T-cell (primary cell): Measurements from ENCODE around the gene BCOR. TPM values are rescaled to one million over a fixed set of nuclear protein-coding genes. Genes with fewer than 3 reads are reported as not detected.

ENCODE experiments used
- ATAC-seq, 4 experiments: fragments of 200-7000 bp in 3 of 4; fragments of 150-1000 bp in 1 of 4; cut with Tn5 transposase; replicated peaks in 1 of 4; 1 replicate in 3 of 4; 2 replicates in 1 of 4; pipeline ENCODE4 v1.10.0; 2021; ENCODE audit warnings: moderate library complexity in 3 of 4, mild to moderate bottlenecking in 2 of 4, moderate number of reproducible peaks in 1 of 4
- CTCF ChIA-PET, 2 donors: fragments of 300-600 bp; sonication (Branson Sonifier 250); formaldehyde crosslinking; loops; one replicate each; lab custom pipeline; 2022; ENCODE audit warnings: antibody characterized with exemption in 2 of 2; lab: Charles Lee
- POLR2A ChIA-PET, 2 donors: fragments of 300-600 bp; sonication (Branson Sonifier 250); formaldehyde crosslinking; loops; one replicate each; lab custom pipeline; 2022; ENCODE audit warnings: antibody characterized with exemption in 2 of 2; lab: Charles Lee
- DNase-seq, 35 experiments: peaks; one replicate each; pipeline versions ENCODE4 v3.0.0 to v3.0.0-alpha.2; 2013 to 2023
- H3K27ac ChIP-seq: one replicate; pipeline ENCODE4 v1.5.1; 2013; ENCODE audit warnings: low read length
- H3K27me3 ChIP-seq, 2 experiments: replicated peaks in 1 of 2; 1 replicate in 1 of 2; 2 replicates in 1 of 2; pipeline versions ENCODE4 v1.6.1 to v1.7.0; 2013; ENCODE audit warnings: low read length in 1 of 2, mixed read lengths in 1 of 2; ENCODE audit not compliant: control insufficient read depth in 2 of 2, insufficient read depth in 2 of 2; ENCODE audit errors: extremely low read depth in 1 of 2
- H3K36me3 ChIP-seq, 2 donors: 1 replicate in 1 of 2; 2 replicates in 1 of 2; pipeline versions ENCODE4 v1.6.1 to v1.7.0; 2013; ENCODE audit warnings: low read length in 1 of 2; ENCODE audit not compliant: control insufficient read depth in 2 of 2, insufficient read depth in 1 of 2; ENCODE audit errors: extremely low read depth in 1 of 2
- H3K4me1 ChIP-seq, 2 experiments: 1 replicate in 1 of 2; 2 replicates in 1 of 2; pipeline versions ENCODE4 v1.6.1 to v1.7.0; 2013; ENCODE audit warnings: low read length in 2 of 2, mixed read lengths in 1 of 2; ENCODE audit not compliant: insufficient read depth in 2 of 2, control insufficient read depth in 1 of 2; ENCODE audit errors: extremely low read depth in 1 of 2
- H3K4me3 ChIP-seq, 2 donors: 1 replicate in 1 of 2; 2 replicates in 1 of 2; pipeline versions ENCODE4 v1.5.1 to v1.7.0; 2013; ENCODE audit warnings: mild to moderate bottlenecking in 2 of 2, low read length in 1 of 2, moderate library complexity in 1 of 2; ENCODE audit not compliant: control insufficient read depth in 1 of 2; ENCODE audit errors: extremely low read depth in 1 of 2
- H3K9me3 ChIP-seq: 2 replicates; pipeline ENCODE4 v1.7.0; 2013
- H3K27ac Mint-ChIP-seq, 2 donors: one replicate each; pipeline ENCODE4 v1.8.0; 2020 to 2021; ENCODE audit warnings: mild to moderate bottlenecking in 2 of 2, mixed read lengths in 2 of 2
- H3K27me3 Mint-ChIP-seq, 2 donors: one replicate each; pipeline ENCODE4 v1.8.0; 2021 to 2022; ENCODE audit warnings: mixed read lengths in 2 of 2
- H3K36me3 Mint-ChIP-seq: one replicate; pipeline ENCODE4 v1.8.0; 2021; ENCODE audit warnings: mixed read lengths
- H3K4me1 Mint-ChIP-seq, 3 donors: one replicate each; pipeline ENCODE4 v1.8.0; 2020 to 2022; ENCODE audit warnings: mixed read lengths in 3 of 3, mild to moderate bottlenecking in 1 of 3
- H3K4me3 Mint-ChIP-seq, 3 donors: one replicate each; pipeline ENCODE4 v1.8.0; 2020 to 2022; ENCODE audit warnings: mild to moderate bottlenecking in 3 of 3, mixed read lengths in 3 of 3, moderate library complexity in 3 of 3
- H3K9me3 Mint-ChIP-seq, 3 donors: one replicate each; pipeline ENCODE4 v1.8.0; 2020 to 2022; ENCODE audit warnings: mixed read lengths in 3 of 3
- WGBS: methylation state at CpG from one replicate; pipeline ENCODE4 v1.1.5; 2013; ENCODE audit warnings: missing lambda C conversion rate; ENCODE audit not compliant: insufficient coverage; 5-methylcytosine and 5-hydroxymethylcytosine counted together
- total RNA-seq, 35 experiments: library from RNA in 6 of 35; stranded (reverse) in 6 of 35; fragments of 120-200 nt in 1 of 35; gene quantifications; one replicate each; pipeline versions ENCODE4 v1.2.1 to v1.2.4 and lab custom pipeline; 2013 to 2026

BCOR gene
- total RNA-seq, 5 donors from 2014 or later (not counting 1 experiment from before 2014, with no cell fraction given) = 24.4 to 49.2 (median 42.2) TPM

DNA sequence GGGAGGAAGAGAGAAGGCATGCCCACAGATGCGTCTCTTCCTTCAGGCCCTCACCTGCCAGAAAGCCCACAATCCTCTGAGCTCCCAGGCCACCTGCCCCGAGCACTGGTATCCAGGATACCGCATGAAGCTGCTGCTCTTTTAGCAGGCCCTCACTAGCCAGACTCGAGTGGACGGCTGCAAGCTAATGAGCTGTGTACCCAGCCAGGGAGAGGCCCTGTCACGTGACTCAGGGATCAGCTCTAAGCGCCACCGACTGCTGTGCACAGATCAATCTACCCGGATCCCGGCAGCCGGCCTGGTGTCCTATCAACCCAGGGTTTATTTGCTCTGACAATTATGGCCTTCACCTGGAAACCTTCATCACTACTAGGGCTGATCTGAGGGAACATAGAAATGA lies 39.0 kb downstream of the BCOR start:
- H3K27me3 Mint-ChIP-seq = peaks cover 0 to 6% of the 10 kb centered on the region in 2 donors
- H3K36me3 ChIP-seq = peaks cover 2 to 79% of the 10 kb centered on the region in 2 donors
- no peak overlapping the region for H3K27ac Mint-ChIP-seq
- peaks cover 0 to 15% of the 10 kb centered on the region in 2 experiments for H3K4me1 ChIP-seq
- H3K4me1 Mint-ChIP-seq = peaks cover 16 to 26% (median 19%) of the 10 kb centered on the region in 3 donors
- H3K4me3 Mint-ChIP-seq = no peak overlapping the region
- WGBS = 100% methylated on average over 2 of the region's 11 CpGs
- POLR2A ChIA-PET = no interaction called here
- peaks cover 34% of the 10 kb centered on the region for H3K36me3 Mint-ChIP-seq
- no peak overlapping the region for H3K4me3 ChIP-seq
- CTCF ChIA-PET = no interaction called here
- H3K9me3 Mint-ChIP-seq = no peaks in the 10 kb centered on the region
- no peaks in the 10 kb centered on the region for H3K27me3 ChIP-seq
- no peak overlapping the region for H3K27ac ChIP-seq
- DNase-seq = no peak
- H3K9me3 ChIP-seq = no peaks in the 10 kb centered on the region
- no peak for ATAC-seq

DNA sequence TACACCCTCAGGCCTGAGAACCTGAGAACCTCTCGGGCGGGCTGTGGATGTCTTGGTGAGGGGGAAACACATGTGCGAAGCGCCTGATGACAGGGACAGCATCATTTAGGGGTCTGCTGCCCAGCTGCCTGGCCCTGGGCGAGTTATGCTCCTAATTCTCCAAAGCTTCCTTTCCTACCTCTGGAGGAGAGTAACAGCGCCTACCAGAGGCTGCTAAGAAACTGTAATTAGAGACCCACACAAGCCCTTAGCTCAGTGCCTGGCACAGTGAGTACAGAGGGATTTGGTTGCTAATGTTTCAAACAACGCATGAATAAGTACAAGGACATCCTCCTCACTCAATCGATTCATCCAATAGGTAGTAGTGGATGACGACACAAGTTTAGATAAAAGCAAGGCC lies 40.4 kb downstream of the BCOR start:
- no peak overlapping the region for H3K4me3 ChIP-seq
- Mint-ChIP-seq H3K36me3 (peaks cover 38% of the 10 kb centered on the region), H3K9me3 (peaks cover 0 to 5% (median 4%) of the 10 kb centered on the region in 3 donors), H3K4me3 (no peak overlapping the region), H3K27ac (no peak overlapping the region), H3K4me1 (peaks cover 9 to 13% (median 13%) of the 10 kb centered on the region in 3 donors), H3K27me3 (peaks cover 0 to 3% of the 10 kb centered on the region in 2 donors)
- H3K27ac ChIP-seq = no peak overlapping the region
- no peak for DNase-seq
- no peak for ATAC-seq
- no CpG with 5 or more reads among the region's 9 CpGs for WGBS
- peaks cover 2 to 78% of the 10 kb centered on the region in 2 donors for H3K36me3 ChIP-seq
- ChIA-PET POLR2A (no interaction called here), CTCF (no interaction called here)
- H3K9me3 ChIP-seq = peaks cover 2% of the 10 kb centered on the region
- H3K27me3 ChIP-seq = no peaks in the 10 kb centered on the region
- H3K4me1 ChIP-seq = peaks cover 0 to 15% of the 10 kb centered on the region in 2 experiments

DNA sequence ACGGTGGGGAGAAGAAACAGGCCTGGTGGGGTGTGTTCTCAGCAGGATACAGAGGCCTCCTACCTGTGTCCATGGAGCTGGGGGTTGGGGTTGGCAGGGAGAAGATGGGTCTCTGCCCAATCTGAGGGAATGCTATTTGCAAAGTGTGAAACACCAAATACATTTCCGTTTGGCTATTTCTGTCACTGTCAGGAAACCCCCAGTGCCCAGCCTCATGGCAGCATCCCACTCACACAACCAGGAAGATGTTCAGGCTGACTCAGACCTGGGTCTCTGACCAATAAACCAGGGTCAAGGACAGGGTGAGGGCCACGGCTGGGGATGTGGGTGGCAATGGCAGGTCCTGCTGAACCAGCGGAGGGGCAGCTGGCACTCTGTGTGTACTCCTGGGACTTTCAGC lies 41.3 kb downstream of the BCOR start:
- H3K4me3 Mint-ChIP-seq = no peak overlapping the region
- peaks cover 3 to 7% (median 5%) of the 10 kb centered on the region in 3 donors for H3K9me3 Mint-ChIP-seq
- no CpG with 5 or more reads among the region's 4 CpGs for WGBS
- Histone ChIP-seq H3K4me1 (peaks cover 0 to 7% of the 10 kb centered on the region in 2 experiments), H3K4me3 (no peak overlapping the region), H3K27ac (no peak overlapping the region), H3K27me3 (no peaks in the 10 kb centered on the region), H3K36me3 (peaks cover 2 to 78% of the 10 kb centered on the region in 2 donors), H3K9me3 (peaks cover 2% of the 10 kb centered on the region)
- H3K27me3 Mint-ChIP-seq = peaks cover 0 to 3% of the 10 kb centered on the region in 2 donors
- peaks cover 47% of the 10 kb centered on the region for H3K36me3 Mint-ChIP-seq
- DNase-seq (no peak), ATAC-seq (no peak)
- ChIA-PET CTCF (no interaction called here), POLR2A (no interaction called here)
- peaks cover 6 to 7% (median 6%) of the 10 kb centered on the region in 3 donors for H3K4me1 Mint-ChIP-seq
- H3K27ac Mint-ChIP-seq = no peak overlapping the region

DNA sequence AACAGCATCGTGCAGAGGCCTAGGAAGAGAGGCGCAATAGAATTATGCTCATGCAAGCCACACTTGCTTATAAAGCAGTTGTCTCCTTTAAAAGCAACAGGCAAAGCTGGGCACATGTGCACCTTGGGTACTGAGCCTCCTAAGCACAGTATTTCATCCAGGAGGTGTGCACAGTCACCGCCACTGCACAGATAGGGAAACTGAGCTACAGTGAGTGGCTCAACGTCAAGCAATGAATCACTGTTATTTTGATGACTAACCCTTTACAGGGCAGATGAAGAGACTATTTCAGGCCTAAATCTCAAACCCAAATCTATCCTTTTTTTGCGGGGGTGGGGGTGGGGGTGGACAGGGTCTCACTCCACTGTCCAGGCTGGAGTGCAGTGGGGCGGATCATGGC lies 42.3 kb downstream of the BCOR start:
- no peaks in the 10 kb centered on the region for H3K27me3 ChIP-seq
- Mint-ChIP-seq H3K4me3 (no peak overlapping the region), H3K4me1 (peaks cover 0 to under 1% (median 0%) of the 10 kb centered on the region in 3 donors), H3K27ac (no peak overlapping the region), H3K9me3 (peaks cover 5 to 10% (median 6%) of the 10 kb centered on the region in 3 donors), H3K27me3 (peaks cover 0 to 3% of the 10 kb centered on the region in 2 donors), H3K36me3 (peaks cover 55% of the 10 kb centered on the region)
- no peak for DNase-seq
- no peak for ATAC-seq
- H3K27ac ChIP-seq = no peak overlapping the region
- peaks cover 1 to 78% of the 10 kb centered on the region in 2 donors for H3K36me3 ChIP-seq
- POLR2A ChIA-PET = no interaction called here
- CTCF ChIA-PET = interaction anchor here in 1 of 2 donors (0.6 kb wide), 2 partner anchors 20 to 77 kb away, joined by 5 read pairs; no protein-coding TSS in a partner anchor
- no peak overlapping the region for H3K4me3 ChIP-seq
- H3K4me1 ChIP-seq = no peaks in the 10 kb centered on the region
- 100% methylated on average over 1 of the region's 6 CpGs for WGBS
- H3K9me3 ChIP-seq = peaks cover 2% of the 10 kb centered on the region

DNA sequence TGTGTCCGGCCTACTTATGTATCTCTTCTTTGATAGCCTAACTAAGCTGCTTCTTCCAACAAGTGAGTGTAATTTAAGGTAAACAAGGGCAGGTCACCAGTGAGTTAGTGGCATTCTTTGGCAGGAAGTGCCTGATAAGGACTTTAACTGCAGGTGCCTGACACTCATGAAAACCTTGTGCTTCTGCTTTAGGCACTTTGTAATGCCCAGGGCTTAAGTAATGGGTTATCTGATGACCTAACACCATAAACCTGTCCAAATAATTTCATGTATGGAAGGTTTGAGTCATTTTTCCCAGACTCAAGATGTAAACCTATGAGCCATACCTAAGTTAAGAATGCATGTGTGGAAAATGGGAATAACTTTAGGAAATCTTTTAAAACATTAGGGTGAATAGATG lies 43.0 kb downstream of the BCOR start:
- H3K27me3 Mint-ChIP-seq = peaks cover 0 to 3% of the 10 kb centered on the region in 2 donors
- ATAC-seq = no peak
- Histone ChIP-seq H3K4me3 (no peak overlapping the region), H3K4me1 (no peaks in the 10 kb centered on the region), H3K9me3 (peaks cover 2% of the 10 kb centered on the region), H3K27ac (no peak overlapping the region), H3K36me3 (peaks cover 0 to 85% of the 10 kb centered on the region in 2 donors), H3K27me3 (no peaks in the 10 kb centered on the region)
- peaks cover 61% of the 10 kb centered on the region for H3K36me3 Mint-ChIP-seq
- ChIA-PET CTCF (interaction anchor here in 1 of 2 donors (0.6 kb wide), 1 partner anchor 20 kb away, joined by 5 read pairs; no protein-coding TSS in a partner anchor), POLR2A (no interaction called here)
- no peak overlapping the region for H3K4me3 Mint-ChIP-seq
- H3K4me1 Mint-ChIP-seq = no peaks in the 10 kb centered on the region
- WGBS = no CpG with 5 or more reads among the region's 1 CpG
- H3K9me3 Mint-ChIP-seq = peaks cover 8 to 16% (median 9%) of the 10 kb centered on the region in 3 donors
- no peak for DNase-seq
- H3K27ac Mint-ChIP-seq = no peak overlapping the region

DNA sequence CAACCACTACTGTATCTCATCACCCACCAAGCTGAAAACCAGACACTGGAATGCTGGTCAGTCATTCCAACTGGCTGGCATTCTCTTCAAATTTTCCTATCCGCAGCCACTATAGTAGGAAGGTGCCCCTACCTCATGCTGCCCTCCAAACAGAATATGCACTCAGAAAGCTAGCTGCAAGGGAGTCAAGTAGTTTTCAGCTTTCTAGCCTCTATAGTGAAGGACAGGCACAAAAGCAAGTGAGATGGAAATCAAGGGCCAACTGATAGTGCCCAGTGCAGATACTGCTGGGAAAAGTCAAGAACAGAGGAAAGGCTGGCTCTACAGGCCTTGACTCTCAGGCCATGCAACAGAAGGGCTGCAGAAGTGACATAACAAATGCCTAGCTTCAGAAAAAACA lies 47.2 kb downstream of the BCOR start:
- CTCF ChIA-PET = no interaction called here
- Mint-ChIP-seq H3K27me3 (peaks cover 0 to 3% of the 10 kb centered on the region in 2 donors), H3K27ac (no peak overlapping the region), H3K9me3 (peaks cover 13 to 23% (median 14%) of the 10 kb centered on the region in 3 donors), H3K36me3 (peaks cover 66% of the 10 kb centered on the region), H3K4me1 (no peaks in the 10 kb centered on the region), H3K4me3 (no peak overlapping the region)
- Histone ChIP-seq H3K9me3 (peaks cover 2% of the 10 kb centered on the region), H3K27me3 (no peaks in the 10 kb centered on the region), H3K4me3 (no peak overlapping the region), H3K4me1 (no peaks in the 10 kb centered on the region), H3K36me3 (peaks cover 0 to 61% of the 10 kb centered on the region in 2 donors), H3K27ac (no peak overlapping the region)
- ATAC-seq (no peak), DNase-seq (no peak)
- WGBS = no CpG with 5 or more reads among the region's 1 CpG
- POLR2A ChIA-PET = no interaction called here
